HG02970 (cell line): ENCODE results near the gene NANP.
"Not testable (repeated sequence)": the region's sequence is repeated elsewhere in the genome, so short reads cannot be mapped to it uniquely, and the experiment has no call there.

Experiments used
- ATAC-seq: cut with Tn5 transposase; IDR thresholded peaks from one replicate; pipeline ENCODE4 v1.9.1; 2021; ENCODE audit warnings: mild to moderate bottlenecking, moderate library complexity, moderate number of reproducible peaks; ENCODE audit not compliant: unreplicated experiment, low FRiP score

NANP gene

DNA sequence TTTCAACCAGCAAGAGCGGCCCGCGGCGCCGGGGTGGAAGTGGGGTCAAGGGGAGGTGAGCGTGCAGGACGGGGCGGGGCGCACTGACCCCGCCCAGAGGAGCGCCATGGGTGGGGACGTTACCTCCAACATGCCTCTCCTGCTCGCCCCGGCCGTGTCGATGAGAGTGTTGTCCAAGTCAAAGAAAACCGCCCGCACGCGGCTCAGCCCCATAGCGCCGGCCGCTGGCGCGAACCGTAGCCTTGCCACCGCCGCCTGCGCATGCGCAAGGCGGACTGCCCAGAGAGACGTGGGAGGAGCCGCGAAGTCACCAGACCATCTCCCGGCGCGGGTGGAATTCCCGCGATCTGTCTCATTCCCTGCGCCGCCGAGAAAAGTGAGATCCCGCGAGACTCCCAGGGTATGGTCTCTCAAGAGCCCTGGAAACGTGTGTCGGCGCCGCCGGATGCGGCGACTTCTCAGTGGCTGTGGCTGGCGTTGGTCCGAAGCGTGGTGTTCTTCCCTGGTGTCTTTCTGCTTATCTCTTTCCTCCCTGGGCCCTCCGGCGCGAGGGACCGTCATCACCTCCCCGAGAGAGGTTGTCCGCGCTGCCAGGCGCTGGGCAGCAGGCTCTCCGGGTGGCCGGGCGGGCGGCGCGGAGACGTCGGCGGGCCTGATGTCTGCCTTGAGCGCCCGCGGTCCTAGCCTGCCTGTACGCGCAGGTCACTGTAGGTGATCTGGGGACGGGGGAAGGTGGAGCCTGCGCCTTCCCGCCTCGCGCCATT lies at the start of gene NANP:
Gene NANP (minus strand): TSS at position 279 of the 764 bp plus-strand sequence. CDS start 66 bp downstream, at position 213.
- peak; percentile 88 for ATAC-seq

- no peak for ATAC-seq
These were observed 48.9 kb upstream of the NANP start for GRCh38 chr20:25672659-25673235.

- ATAC-seq = no peak
These were observed 46.1 kb upstream of the NANP start for GRCh38 chr20:25669826-25670422.

DNA sequence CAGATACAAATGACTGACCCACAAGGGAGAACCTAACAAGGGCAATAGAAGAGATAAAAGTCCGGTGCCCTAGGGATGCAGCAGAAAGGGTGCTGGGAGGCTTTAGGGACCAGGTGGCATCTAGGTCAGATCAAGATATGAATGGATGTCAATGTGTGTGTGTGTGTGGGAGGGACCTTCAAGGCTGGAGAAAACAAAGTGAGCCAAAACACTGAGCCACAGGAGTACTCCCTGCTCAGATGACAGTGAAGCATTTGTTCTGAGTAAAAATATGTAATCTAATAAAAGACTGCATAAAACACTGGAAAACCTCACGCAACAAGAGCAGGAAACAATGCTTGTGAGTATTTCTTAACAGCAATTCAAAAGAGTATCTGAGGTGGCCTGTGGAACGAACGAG lies 44.6 kb upstream of the NANP start:
- ATAC-seq = no peak

DNA sequence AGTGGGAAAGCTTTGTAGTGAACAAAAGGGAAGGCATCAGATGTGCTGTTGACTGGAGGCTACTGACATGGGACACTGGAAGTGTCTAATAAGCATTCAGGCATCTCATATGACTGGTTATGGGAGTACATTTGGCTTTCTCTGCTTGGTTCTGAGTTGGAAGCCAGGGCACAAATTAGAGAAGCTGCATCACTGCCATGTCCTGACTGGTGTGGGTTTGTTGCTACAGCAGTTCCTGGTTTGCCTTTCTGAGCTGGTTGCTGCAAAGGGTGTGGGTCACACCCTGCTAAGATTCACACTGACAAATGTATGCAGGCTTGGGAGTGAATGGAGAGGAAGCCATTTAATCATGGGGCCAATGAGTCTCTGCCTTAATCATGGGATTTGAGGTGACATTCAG lies 36.2 kb upstream of the NANP start:
- ATAC-seq = no peak

GRCh38 chr20:25654487-25654886 lies 30.7 kb upstream of the NANP start:
- no peak for ATAC-seq

GRCh38 chr20:25652866-25653265 lies 29.1 kb upstream of the NANP start:
- not testable (repeated sequence) for ATAC-seq

- ATAC-seq = no peak
These were observed 21.0 kb upstream of the NANP start for GRCh38 chr20:25644814-25645213.

DNA sequence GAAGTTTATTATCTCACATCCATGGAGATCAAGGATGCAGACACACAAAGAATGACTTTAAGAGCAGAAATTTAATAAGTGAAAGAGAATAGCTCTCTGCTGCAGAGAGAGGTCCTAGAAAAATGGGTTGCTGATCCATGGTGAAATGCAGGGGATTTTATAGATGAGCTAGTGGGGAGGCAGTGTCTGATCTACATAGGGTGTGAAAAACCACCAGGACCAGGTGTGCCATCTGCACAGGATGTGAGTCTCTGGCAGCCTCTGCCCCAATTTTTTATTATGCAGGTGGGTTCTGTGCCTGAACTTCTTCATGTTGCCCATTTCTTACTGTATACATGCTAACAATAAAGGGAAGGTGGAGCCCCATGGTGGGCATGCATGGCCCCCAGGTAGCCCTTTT lies 19.9 kb upstream of the NANP start:
- no peak for ATAC-seq

DNA sequence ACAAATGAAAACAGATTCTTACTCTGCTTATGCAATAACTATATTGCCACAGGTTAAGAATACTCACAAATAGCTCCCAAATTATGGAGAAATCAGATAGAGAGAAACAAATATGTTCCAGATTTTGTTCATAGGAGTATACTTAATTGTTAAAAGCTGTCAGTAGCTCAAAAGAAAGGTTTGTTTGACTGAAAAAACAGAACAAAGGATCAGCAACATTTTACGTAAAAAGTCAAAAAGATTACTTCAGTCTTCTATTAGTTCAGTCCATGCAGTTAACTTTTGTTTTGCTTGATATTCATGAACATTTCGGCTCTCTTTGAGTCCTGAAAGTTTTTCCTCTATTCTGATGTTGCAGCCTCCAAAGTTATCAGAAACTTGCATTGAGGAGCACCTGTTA lies 13.4 kb upstream of the NANP start:
- ATAC-seq = no peak

- ATAC-seq = no peak
These were observed 9.4 kb upstream of the NANP start for GRCh38 chr20:25632940-25633790.

DNA sequence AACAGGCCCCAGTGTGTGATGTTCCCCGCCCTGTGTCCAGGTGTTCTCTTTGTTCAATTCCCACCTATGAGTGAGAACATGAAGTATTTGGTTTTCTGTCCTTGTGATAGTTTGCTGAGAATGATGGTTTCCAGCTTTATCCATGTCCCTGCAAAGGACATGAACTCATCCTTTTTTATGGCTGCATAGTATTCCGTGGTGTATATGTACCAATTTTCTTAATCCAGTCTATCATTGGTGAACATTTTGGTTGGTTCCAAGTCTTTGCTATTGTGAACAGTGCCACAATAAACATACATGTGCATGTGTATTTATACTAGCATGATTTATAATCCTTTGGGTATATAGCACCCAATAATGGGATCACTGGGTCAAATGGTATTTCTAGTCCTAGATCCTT lies 6.8 kb upstream of the NANP start:
- ATAC-seq = not testable (repeated sequence)

- no peak for ATAC-seq
These were observed 6.1 kb upstream of the NANP start for GRCh38 chr20:25629816-25630499.

- no peak for ATAC-seq
These were observed 3.0 kb upstream of the NANP start for GRCh38 chr20:25626779-25627178.

DNA sequence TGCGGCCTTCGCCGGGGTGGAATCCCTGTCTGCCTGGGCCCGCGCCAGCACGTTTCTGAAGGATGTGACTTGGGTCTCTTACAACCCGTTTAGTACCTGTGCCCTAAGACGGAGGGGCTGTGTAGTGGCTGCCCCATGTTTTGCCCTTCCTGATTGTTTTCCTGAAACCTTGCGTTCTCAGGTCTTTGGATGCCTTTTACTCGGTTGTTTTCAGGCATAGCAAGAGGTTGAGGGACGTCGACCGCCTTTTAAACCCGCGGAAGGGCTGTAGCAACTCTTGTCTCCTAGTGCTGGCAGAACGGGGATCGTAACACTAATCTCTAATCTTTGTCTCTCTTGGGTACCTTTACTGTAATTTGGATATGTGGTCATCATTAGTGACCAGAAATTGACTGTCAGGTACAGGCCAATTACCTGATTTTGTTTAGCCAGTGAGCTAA lies 706 bp upstream of the NANP start:
- ATAC-seq = no peak

GRCh38 chr20:25623225-25623735 lies 534 bp downstream of the NANP start:
- peak; percentile 18 for ATAC-seq

DNA sequence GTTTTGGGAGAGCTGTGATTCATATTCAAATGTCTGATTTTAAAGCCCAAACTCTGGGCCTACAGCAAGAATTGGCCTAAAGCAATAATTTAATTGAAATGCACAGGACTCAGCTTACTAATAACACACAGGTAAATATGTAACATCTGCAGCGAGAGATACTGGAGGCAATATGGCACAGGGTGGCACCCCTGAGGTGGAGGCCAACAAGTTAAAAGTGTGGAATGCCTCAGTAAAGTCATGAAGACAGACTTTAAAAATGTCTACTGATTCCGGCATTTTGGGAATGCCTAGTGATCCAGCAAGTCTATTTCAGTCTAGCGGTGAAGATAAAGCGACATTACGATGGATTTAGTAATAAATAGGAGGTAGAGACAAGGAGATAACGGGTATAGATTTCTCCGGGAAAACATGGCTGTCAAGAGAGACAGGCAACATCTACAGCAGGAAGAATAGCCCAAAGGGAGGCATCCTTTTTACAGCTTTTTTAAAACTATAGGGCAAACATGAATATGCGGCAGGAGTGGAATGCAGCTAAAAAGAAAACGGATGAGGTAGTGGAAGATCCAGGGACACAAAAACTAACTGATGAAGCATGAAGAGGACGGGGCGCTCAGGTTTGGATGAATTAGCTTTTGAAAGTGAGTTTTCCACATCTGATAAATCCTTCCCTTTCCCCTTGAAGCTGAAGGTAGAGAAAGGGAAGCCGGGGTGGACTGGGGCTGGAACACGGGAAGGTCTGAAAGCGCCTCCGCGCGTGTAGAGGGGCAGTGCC lies 1.2 kb downstream of the NANP start:
- ATAC-seq = no peak

DNA sequence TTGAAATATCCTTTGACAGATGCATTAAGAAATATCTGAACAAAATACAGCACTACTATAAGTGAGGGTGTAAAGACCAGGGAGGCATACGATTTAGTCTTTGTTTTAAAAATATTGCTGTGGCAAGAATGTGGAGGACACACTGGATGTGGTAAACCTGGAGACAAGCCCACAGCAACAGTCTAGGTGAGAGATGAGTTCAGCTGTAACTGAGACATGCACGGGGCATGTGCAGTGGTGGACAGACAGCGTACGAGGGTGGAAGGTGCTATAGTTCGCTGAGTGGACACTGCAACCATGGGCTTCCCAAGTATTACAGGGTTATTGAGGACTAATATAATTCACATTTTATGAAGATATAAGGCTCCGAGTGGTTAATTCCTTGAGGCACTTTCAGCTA lies 1.8 kb downstream of the NANP start:
- no peak for ATAC-seq

DNA sequence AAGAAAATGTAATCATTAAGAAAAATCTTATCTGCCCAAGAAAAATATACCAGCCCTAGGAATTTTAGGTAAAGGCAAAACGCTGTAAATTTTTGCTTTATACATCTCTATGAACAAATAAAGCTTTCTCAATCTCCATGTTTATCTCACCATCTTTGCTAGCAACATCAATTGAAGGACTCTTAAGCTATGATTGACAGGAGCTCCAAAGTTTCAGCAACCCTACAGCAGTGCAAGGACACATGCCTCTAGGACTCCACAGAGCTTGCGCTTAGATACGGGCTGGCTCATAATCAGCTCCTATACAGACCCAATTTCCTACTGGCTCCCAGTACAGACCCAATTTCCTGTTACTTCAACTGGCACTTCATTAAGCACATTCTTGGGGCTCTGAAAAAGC lies 4.3 kb downstream of the NANP start:
- ATAC-seq = no peak
